ENCODE data around the gene ZW10.

DNA sequence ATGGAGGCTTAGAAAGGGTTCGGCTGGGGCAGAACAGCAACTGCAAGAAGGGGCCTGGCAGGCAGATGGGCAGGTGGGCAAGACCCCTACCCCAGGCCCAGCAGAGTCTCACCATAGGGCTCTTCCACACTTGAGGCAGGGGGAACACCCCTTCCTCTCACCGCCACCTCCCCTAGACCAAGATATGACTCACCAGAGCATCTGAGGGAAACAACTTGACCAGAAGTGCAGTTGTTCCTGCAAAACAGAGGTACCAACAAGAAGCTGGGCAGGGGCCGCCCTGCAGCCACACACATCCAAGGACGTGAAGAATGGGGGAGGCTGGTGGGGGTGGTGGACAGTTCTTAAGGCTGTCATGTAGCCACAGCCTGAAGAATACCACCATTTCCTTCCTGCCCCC, 78.3 kb downstream of the ZW10 start:
- TF ChIP-seq, protein P1, sequence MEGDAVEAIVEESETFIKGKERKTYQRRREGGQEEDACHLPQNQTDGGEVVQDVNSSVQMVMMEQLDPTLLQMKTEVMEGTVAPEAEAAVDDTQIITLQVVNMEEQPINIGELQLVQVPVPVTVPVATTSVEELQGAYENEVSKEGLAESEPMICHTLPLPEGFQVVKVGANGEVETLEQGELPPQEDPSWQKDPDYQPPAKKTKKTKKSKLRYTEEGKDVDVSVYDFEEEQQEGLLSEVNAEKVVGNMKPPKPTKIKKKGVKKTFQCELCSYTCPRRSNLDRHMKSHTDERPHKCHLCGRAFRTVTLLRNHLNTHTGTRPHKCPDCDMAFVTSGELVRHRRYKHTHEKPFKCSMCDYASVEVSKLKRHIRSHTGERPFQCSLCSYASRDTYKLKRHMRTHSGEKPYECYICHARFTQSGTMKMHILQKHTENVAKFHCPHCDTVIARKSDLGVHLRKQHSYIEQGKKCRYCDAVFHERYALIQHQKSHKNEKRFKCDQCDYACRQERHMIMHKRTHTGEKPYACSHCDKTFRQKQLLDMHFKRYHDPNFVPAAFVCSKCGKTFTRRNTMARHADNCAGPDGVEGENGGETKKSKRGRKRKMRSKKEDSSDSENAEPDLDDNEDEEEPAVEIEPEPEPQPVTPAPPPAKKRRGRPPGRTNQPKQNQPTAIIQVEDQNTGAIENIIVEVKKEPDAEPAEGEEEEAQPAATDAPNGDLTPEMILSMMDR (IDR thresholded peaks at IDR 0.05): no peak
- TF ChIP-seq EZH2 (IDR thresholded peaks at IDR 0.05; ENCODE audit: borderline replicate concordance, insufficient read depth, low read depth, low read length, poor library complexity, severe bottlenecking): no peak
